GM18907 (cell line): ENCODE data around the gene NADK.
"Not testable (repeated sequence)": the region's sequence is repeated elsewhere in the genome, so short reads cannot be mapped to it uniquely, and the experiment has no call there.

Experiments
- ATAC-seq: cut with Tn5 transposase; IDR thresholded peaks from one replicate; pipeline ENCODE4 v1.9.1; 2021; ENCODE audit warnings: mild to moderate bottlenecking, moderate library complexity; ENCODE audit not compliant: unreplicated experiment

Gene NADK

DNA sequence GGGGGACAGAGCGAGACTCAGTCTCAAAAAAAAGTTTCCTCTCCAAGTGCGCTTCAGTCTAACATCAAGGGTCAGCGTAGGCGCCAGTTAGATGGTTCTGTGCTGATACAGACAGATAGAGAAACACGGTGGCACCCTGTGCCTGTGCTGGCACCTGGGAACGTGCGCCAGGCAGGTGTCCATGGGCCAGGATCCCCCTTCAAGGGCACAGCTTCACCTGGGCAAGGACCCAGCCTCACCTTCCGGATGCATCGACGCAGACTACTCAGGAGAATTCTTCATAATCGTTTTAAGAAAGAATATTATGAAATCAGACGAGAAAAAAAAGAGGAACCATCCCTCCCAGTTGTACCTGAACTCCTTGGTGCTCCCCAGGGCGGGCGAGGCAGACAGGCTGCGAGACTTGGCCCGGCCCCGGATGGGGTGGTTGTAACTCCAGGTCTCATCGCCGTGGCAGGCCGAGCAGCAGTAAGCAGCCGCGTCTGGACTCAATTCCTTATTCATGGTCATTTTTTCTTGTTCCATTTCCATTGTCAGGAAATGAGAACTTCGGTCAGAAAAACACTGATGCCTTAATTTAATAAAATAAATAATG lies 13.3 kb downstream of the NADK start:
- ATAC-seq = no peak

DNA sequence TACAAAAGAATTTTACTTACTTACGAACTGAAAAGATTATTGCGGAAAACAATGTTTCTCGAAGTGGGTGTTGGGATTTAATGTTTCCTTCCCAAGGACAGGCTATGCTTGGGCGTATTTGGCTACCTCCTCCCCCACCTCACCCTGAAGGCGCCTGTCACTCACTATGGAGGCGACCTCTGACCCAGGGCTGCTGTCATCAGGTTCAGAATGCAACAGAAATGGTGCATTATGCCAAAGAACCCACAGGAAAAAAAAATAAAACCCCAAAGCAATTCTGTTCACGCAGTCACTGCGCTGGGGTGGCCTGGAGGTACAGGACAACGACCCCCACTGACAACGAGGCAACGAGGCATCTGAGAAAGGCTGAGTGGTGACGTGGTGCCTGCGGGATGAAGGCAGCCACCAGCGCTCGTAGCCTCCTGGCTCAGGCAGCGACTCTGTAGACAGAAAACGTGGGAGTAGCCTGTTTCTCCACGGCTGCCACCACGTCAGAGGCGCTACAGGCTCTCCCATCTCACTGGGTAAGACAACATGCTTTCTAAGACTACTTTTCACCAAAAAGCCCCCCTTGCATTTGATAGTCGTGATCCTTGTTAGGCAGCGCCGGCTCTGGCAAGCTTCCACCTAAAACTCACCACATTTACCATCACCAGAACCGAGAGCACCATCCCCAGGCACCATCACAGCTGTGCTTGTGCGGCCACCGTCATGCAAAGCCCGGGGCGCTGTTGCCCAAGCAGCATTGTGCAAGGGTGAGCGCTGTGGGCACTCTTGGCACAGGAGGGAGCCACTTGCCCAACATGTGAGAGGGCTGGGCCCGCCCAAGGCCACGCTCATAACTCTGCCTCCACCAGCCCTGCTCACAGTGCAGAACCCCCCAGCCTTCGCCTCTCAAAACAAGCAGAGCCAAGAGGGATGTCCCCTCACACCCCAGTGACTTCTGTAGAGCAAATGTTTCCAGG lies 14.3 kb downstream of the NADK start:
- no peak for ATAC-seq

DNA sequence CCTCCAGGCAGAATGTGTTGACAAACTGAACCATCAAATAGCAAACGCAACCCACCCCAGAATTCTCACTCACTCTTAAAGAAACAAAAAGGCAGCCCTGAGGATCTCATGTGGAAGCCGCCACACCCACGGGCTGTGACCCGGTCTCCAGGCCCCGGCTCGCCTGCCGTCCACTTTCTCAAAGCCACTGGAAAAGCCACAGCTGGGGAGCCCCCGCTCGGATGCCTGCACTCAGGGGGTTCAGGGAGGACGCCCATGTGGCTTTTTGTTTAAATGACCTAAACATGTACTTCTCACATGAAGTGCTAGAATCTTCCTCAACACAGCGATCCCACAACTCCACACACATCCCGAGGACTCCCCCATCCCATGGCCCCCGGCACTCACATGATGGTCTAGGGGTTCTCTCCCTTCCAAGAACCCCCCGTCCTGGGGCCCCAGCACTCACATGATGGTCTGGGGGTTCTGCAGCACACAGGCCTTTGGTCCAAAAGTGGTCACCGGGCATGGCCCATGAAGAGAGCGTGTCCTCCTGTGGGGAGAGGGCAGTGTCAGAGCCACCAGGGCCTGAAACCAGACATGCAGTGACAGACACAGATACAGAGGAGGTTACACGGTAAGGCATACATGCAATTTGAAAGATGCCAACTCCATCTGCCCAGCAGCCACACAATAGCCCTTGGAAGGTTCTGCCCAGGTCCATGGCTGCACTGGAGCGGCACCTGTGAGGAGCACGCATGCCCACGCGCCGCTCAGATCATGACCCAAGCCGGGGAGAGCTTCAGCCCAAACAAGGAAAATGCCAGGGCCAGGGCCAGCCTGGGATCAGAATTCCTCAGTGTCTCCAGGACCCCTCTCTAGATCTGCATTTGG lies 16.5 kb downstream of the NADK start:
- ATAC-seq = no peak

DNA sequence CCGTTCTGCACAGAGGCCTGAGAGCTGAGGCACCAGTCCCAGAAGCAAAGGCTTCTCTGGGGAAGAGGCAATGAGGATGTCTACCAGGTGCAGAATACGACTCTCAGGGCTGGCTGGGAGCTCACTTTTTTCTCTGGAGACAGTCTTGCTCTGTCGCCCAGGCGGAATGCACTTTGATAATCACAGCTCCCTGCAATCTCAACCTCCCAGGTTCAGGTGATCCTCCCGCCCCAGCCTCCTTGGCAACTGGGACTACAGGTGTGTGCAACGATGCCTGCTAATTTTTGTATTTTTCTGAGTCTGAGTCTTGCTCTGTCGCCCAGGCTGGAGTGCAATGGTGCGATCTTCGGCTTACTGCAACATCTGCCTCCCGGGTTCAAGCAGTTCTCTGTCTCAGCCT lies 17.6 kb downstream of the NADK start:
- no peak for ATAC-seq

DNA sequence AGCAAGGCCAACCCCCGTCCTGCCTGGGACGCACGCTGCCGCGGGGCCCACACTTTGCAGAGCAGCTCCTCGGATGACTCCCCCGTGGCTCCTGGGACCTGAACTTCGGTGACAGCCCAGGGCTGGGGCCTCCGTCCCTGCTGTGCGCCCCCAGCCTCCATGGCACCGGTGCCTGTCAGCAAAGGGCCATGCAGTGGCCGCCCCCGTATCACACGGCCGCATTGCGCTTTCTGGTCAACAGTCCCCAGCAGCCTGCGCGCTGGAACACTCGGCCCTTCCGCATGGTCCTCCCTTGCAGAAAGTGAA lies 18.0 kb downstream of the NADK start:
- ATAC-seq = no peak

DNA sequence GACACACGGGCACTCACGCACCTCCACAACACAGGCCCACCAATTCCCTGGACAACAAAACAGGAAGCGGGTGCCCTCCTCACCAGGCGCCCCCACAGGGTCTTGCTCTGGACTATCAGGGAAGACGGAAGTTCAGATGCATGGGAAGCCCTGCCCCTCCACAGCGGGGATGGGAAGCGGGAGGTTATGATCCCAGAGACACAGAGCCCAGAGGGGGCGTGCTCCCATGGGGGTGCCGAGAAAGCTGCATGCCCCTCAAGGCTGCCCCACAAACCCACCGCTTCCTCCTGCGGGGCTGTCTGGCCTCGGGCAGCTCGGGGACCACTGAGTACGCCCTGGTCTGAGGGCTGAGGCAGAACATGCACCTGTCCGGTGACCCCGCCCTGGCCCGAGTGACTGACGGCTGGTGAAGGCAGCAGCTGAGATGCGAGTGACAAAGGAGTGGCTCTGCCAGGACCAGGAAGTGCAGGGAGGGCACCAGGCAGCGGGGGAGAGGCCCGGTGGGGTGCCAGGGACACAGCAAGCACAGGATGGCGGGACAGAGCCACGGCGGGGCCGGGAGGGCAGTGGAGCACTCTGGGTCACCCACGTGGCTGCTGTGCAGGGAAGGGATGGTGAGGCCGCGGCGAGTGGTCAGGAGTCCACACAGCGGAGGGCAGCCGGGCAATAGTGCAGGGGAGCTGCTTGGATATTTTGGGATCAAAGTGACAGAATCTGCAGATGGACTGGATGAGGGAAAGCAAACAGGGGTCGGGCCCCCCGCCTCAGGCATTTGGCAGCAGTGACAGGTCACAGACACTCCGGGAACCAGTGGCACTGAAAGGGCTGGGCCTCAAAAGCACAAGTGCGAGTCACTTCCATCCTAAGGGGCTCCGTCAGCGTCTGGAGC lies 18.6 kb downstream of the NADK start:
- ATAC-seq = no peak

DNA sequence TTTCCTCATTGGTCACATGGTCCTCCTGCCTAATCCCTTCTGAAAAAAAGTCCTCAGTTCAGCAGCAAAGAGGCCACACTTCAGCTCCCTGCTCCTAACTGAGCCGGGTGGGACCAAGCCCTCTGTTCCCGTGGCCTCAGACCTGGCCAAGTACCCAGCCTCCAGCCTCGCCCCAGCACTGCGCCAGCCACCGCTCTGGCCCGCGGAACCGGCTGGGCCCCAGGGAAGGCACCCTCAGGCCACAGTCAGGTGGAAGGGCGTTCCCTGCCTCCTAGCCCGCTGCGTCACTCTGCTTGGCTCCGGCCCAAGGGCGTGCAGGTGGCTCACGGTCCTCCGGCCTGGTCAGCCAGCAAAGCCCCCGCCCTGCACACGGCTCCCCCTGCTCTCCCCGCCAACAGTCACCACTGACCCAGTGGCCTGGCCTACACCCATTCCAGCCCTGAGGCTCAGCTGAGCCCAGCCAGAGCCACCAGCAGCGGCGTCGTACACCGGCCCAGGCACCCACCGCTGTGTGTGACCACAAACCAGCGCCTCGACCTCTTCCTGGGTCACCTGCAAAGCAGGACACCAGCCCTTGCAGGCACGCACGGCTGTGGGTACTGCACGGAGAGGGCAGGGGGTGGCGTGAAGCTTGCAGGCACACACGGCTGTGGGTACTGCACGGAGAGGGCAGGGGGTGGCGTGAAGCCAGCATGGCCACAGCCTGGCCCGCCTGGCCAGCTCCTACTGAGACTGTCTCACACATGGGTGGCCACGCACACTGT lies 19.4 kb downstream of the NADK start:
- ATAC-seq = no peak

DNA sequence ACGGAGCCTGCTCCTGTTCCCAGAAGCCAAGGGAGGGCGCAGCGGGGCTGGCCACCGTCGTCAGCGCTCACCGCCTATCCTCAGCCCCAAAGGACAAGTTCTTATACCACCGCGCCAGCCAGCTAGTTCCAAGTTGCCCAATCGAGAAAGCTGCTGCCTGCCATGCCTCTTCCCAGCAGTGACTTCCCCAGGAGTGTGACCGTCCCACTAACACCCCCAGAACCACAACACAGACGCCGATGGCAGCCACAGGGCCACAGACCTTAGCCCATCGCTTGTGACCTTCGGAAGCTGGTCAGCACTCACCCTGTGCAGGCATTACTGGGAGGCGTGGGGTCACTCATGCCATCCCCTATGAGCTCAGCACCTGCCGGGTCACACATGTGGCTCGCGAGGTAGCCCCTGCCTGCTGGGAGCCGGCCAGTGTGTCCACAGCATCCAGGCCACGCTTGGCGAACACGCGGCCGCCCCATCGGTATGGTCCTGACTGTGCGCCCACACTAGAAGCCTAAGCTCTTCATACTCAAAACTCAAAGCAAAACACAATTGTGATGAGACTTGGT lies 20.1 kb downstream of the NADK start:
- ATAC-seq = no peak

DNA sequence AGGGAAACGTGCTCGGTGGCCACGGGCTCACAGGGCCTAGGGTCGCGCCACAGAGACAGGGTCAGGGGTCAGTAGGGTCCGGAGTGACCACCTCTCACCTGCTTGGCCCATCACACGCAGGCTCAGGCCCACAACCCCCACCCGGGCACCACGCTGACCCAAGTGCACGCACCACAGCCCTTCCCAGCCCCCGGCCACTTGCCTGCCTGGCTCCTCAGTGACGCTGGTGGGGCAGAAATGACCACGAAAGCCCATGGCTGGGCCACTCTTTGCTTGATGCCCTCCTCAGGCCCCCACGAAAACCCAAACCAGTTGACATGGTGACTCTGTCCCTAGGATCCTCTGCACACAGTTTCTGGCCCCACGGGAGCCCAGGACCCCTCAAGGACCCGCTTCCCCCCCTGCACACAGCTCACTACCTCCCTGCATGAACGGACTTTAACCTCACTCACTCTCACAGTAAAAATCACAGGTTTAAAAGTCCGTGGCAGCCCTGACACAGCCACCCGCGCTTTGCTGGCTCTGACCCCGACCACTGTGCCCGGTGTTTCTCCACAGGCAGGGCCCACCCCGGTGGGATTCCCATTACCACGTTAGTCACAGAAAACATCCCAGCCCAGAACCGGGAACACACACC lies 20.7 kb downstream of the NADK start:
- ATAC-seq = no peak

DNA sequence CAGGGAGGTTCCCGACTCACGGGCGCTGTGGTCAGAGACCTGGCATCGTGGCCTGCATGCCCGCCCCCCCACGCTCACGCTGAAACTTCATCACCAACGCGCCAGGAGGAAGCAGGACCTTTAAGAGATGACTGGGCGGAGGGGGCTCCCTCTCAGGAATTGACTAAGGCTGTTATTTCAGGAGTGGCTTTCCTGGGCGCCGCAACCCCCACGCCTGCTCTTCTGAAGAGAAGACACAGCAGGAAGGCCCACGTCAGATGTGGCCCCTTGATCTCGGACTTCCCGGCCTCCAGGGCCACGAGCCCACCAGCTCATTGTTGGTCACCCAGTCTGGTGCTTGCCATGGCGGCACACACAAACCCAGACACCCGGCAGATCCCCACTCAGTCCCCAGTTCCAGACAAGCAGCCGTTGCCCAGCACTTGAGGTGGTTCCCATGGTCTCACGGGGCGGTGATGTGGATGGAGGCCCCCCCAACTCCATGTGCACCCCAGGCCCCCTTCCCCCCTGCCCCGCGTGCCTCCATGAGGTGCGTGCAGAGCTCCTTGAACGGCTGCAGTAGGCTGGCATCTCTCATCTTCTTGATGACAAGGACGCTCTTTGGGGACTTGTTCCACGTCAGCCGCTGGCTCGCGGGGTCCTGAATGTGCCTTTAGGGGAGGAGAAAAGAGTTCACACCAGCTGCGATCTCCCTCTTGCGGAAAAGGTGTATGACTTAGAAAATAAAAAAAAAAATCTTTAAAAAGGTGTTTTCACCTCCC lies 21.4 kb downstream of the NADK start:
- no peak for ATAC-seq

DNA sequence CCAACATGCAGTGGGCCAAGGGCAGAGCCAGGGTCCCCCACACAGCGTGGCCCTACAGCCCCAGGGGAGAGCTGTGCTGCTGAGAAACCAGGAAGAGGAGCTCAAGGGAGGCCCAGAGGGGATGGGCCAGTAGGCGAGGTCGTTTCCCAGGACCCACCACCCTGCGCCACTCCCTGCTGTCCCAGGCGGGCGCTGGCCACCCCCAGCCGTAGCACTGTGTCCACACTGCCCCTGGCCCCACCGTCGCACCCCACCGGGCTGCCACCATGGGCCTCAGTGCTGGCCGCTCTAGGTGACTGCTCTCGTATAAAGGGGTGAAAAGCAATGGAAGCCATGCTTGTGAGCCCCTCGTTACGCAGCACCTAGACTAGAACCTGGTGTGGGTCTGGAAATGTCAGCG lies 22.4 kb downstream of the NADK start:
- ATAC-seq = no peak

DNA sequence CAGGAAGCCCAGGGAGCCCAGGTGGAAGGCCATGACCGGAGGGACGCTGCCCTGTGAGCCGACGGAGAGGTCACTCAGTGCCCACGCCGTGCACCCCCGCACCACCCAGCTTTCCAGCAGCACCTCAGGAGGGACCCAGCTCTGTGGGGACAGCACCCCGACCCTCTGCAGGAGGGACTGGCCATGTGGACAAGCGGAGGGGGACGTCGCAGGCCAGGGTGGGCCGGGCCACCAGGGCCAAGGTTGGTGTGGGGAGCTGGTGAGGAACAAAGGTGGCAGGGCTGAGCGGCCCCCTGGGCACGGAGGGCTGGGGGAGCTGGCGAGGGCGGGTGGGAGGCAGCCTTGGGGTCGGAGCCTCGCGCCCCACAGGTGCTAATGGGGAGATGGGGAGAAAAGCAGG lies 22.8 kb downstream of the NADK start:
- ATAC-seq = no peak

DNA sequence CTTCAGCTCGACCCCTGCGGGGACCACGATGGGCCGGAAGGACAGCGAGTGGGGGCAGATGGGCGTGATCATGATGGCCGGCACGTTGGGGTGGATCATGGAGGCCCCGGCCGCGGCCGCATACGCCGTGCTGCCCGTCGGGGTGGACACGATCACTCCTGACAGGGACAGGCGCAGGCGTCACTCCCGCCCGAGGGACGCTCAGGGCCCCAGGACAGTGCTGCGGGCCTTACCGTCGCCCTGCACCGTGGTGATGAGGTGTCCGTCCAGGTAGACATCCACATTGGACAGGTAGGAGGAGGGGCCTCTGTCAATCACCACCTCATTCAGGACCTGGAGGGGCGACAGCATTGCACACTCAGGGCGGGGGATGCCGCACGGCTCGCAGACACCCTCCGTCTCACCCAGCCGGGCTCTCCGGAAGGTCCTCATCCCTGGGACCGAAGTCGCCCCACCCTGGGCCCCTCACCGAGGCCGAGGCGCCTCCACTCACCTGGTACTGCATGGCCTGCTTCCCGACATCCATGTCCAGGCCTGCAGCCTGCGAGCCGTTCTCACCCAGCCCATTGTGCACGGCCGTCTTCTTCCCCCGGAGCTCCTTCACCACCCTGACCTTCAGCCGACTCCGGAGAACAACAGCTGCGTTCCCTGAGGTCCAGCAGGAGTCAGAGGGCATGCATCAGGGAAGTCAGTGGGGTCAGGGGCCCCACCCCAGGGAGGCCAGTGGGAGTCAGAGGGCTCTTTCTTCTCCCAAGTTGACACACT lies 24.0 kb downstream of the NADK start:
- no peak for ATAC-seq

DNA sequence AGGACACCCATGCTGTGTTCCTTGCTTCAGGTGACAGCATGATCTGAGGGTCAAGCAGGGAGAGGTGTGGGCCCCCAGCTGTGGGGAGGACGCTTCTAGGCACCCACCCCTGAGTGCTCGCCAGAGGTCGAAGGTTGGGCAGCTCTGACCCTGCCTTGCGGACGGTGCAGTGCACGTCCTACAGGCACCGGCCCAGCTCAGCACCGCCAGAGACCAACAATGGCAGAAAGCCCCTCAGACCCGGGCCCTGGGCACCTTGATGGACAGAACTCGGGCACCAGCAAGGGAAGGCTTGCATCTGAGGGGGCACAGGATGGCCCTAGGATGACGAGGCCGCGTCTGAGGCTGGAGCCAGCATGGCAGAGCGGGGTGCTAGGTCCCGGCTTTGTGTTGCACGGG lies 24.7 kb downstream of the NADK start:
- no peak for ATAC-seq

DNA sequence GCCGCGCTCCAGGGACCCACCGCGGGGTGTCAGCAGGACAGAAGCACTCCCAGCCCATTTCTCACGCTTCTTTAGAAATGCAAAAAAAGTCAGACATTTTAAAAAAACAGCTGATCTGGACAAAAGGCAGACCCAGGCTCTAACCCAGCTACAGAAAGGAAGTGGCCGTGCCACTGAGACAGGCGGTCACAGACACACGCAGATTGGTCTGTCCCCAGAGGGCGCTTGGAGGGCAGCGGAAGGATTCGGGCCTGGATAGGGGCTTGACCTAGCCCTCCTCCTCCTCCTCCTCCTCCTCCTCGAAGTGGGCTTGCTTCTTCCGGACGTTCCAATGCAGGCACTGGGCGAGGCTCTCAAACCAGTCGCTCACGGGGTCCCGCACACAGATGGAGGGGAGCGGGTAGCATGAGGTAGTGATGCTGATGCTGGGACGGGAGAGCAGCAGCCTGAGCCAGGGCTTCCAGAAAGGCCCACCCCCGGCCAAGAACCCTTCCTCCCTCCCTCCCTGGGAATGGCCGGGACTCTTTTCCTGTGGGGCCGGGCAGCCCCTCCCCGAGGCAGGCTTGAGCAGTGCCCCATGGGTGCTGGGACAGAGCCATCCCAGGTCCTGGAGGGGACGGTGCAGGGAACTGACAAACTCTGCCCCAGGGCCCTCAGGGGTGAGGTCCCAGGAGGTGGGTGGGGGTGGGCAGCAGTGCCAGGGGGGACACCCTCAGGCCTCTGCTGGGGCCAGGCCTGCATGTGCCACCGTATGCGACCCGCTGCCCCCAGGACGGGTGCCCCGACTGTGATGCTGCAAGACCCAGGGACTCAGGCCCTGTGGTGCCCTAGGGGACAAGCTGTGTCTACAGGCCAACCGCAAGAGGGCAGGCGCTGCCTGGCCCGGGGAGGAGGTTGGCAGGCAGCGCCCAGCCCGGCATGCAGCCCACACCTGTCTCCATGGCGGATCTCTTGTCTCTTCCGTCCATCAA lies 25.3 kb downstream of the NADK start:
- no peak for ATAC-seq

DNA sequence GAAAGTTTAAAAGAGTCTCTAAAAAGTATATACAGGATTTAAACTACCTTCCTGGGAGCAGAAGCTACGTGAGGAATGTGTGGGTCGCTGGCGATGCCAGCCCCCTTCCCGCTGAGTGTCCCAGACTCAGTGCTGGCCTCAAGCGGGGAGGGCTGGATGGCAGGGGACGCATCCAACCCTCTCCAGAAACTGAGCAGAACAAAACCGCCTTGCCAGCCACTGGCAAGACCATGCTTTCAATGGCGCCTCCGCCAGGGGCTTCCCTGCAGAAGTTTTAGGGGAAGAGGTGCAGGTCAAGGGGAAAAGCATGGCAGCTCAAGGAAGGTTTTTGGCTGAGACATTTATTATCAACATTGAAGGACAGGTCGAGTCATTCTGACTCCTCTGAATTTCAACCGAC lies 26.1 kb downstream of the NADK start:
- no peak for ATAC-seq

DNA sequence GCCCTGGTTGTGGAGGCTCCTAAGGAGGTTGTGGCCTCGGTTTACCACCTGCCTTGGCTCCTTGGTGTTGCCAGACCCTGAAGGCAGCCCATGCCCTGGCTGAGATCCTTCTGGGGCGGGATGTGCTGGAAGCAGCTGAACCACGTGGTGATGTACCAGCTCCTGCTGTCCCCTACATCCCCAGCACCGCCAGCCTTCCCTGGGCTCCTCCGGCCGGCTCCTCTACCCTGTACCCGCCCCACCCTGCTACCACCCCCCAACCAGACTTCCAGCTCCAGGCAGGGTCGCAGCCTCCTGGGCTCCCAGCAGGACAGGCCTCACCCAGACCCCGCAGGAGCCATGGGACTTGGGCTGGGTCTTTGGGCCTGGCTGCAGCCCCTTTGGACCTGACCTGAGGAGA lies 28.3 kb downstream of the NADK start:
- ATAC-seq = not testable (repeated sequence)
